ENCODE results near the gene LDLRAP1. TPM values are rescaled to one million over a fixed set of nuclear protein-coding genes. Genes with fewer than 3 reads are reported as not detected.

Gene LDLRAP1
- total RNA-seq, 4 donors from 2014 or later: 1.2 to 26.6 (median 7.7) TPM

DNA sequence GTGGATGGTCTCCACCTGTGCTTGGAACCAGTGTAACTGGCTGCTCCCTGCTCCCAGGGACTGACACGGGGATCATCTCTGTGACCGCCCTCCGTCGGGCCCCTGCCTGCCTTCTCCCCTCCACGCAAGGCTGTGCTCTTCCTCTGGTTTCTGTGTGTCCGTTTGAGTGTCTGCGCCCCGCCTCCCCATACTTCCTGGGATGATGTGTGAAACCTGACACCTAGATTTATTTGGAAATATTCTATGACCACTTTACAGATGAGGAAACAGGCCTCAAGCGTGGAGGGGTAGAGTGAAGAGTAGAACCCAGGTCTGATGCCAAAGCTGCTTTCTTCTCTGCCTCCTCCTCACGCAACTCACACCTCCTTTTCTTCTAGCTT, 24.3 kb downstream of the LDLRAP1 start:
- no peaks in the 10 kb centered on the region for H3K36me3 ChIP-seq
- peak in 1 of 2 donors; percentile 43 for DNase-seq
- no peaks in the 10 kb centered on the region for H3K27me3 ChIP-seq
- TF ChIP-seq POLR2A (IDR thresholded peaks at IDR 0.05): no peak
- TF ChIP-seq, protein P1, sequence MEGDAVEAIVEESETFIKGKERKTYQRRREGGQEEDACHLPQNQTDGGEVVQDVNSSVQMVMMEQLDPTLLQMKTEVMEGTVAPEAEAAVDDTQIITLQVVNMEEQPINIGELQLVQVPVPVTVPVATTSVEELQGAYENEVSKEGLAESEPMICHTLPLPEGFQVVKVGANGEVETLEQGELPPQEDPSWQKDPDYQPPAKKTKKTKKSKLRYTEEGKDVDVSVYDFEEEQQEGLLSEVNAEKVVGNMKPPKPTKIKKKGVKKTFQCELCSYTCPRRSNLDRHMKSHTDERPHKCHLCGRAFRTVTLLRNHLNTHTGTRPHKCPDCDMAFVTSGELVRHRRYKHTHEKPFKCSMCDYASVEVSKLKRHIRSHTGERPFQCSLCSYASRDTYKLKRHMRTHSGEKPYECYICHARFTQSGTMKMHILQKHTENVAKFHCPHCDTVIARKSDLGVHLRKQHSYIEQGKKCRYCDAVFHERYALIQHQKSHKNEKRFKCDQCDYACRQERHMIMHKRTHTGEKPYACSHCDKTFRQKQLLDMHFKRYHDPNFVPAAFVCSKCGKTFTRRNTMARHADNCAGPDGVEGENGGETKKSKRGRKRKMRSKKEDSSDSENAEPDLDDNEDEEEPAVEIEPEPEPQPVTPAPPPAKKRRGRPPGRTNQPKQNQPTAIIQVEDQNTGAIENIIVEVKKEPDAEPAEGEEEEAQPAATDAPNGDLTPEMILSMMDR (IDR thresholded peaks at IDR 0.05): no peak
- H3K9me3 ChIP-seq: no peaks in the 10 kb centered on the region
- intact Hi-C loops (cut with DNase I; ENCODE audit: low total_unique reads): no loop called here
- no peak overlapping the region for H3K4me3 ChIP-seq
- peaks cover 9 to 12% of the 10 kb centered on the region in 2 donors for H3K4me1 ChIP-seq
- H3K27ac ChIP-seq: peak overlapping the region; percentile 87 to 93

DNA sequence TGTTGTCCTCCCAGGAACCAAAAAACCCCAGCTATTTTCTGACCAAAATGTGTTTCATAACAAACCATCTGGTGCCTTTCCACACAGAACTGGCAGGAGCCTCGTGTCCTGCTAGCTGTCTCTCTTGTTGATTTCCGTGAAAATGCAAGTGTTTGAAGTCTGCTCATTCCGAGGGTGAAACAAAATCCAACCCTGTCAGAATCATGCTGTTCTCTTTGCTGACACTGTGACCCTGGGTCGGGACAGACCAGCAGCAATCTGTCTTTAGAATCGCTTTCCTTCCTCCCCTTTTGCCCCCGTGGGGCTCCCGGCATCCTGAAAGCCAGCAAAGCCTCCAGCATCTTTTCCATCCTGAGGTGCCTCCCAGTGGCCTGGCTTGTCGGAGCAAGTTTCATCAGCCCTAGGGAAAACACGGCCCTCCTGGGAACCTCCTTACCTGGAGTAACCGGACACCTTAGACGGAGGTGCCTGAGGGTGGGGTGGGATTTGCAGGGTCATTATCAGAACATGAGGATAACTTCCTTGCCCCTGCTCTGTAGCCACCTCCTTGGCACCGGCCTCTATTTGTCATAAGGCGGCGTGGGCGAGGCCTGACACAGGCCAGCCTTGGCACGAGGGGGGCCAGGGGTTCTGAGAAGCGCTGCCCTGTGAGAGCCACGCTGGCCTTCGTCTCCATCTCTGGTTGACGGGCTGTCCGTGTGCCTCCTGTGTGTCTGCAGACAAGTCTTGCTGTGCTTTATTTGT, 24.9 kb downstream of the LDLRAP1 start:
- TF ChIP-seq, protein P1 (IDR thresholded peaks at IDR 0.05): peak in 2 of 4 experiments; percentile 10 to 14
- TF ChIP-seq POLR2A (IDR thresholded peaks at IDR 0.05): no peak
- DNase-seq: peak in 1 of 2 donors; percentile 51
- H3K9me3 ChIP-seq: no peaks in the 10 kb centered on the region
- H3K4me3 ChIP-seq: no peak overlapping the region
- H3K27me3 ChIP-seq: no peaks in the 10 kb centered on the region
- peak overlapping the region; percentile 87 to 93 for H3K27ac ChIP-seq
- intact Hi-C loops (cut with DNase I; ENCODE audit: low total_unique reads): no loop called here
- H3K36me3 ChIP-seq: no peaks in the 10 kb centered on the region
- H3K4me1 ChIP-seq: peaks cover 9 to 12% of the 10 kb centered on the region in 2 donors

DNA sequence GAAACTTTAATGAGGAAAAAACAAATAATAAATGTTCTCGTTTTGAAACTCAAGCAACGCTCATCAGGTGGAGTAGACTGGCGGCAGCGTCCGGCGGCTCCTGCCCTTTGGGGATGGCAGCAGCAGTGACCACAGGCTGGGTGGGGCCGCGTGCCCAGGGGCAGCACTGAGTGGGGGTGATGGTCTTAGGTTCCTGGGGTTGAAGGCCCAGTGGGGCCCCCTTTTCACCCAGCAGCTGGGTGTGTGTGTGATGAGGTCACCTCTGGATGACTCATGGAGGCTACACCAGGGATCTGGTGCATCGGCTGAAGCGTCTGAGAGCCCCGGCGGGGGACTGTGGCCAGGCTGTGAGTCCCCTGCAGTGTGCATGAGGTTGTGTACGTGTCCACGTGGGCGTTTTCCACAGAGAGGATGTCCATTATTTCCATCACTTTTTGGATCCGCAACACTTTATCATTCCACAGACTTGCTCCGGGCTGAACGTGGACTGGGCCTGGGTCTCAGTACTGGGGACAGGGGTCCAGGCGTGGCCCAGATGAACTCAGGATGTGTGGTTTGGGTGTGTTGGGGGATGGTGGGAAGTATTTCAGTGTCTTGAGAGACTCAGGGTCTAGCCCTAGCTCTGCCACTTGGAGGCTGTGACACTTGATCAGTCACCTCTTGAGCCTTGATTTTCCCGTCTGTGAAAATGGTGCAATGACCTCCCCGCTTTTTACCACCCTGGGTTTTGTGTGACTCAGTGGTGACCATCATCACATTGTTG, 25.6 kb downstream of the LDLRAP1 start:
- Histone ChIP-seq H3K4me3 (no peak overlapping the region), H3K27me3 (no peaks in the 10 kb centered on the region), H3K27ac (peak overlapping the region; percentile 87 to 93), H3K9me3 (no peaks in the 10 kb centered on the region), H3K4me1 (peaks cover 9 to 12% of the 10 kb centered on the region in 2 donors), H3K36me3 (no peaks in the 10 kb centered on the region)
- peak; percentile 64 to 65 for DNase-seq
- no peak for TF ChIP-seq POLR2A (IDR thresholded peaks at IDR 0.05)
- intact Hi-C loops (cut with DNase I; ENCODE audit: low total_unique reads): no loop called here

DNA sequence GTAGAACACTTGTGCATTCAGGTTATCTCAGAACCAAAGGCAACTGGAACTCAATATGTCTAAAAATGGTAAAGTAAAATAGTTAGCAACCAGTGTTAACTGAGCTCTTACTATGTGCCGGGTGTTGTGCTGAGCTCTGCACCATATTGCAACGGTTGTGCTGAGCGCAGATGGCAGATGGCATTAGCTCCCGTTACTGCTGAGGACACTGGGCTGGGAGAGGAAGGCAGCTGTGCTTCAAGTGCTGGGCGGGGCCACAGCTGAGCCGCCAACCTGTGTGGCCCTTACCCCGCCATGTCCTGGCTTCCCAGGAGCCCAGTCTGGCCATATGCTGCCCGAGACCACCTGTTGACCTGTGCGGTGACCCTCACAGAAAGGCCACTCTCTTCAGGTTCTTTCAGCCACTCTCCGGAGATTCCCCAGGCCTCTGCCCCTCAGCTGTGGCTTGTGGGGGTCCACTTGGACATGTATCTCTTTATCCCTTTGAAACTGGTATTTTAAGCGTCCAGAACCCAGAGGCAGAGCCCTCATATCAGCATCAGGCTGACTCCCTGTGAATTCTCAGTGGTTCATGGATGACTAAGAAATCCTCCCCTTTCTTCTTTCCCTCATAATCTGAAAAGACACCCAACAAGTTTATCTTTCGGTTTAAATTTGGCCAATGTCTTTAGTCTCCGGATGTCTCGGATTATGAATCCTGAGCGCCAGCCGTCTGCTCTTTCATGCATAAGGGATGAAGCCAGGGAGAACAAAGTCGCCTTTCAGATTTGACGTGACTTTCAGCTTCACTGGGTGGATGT, 26.4 kb downstream of the LDLRAP1 start:
- no peak for TF ChIP-seq POLR2A (IDR thresholded peaks at IDR 0.05)
- TF ChIP-seq, protein P1 (IDR thresholded peaks at IDR 0.05): no peak
- Histone ChIP-seq H3K4me3 (no peak overlapping the region), H3K27ac (peak overlapping the region; percentile 87 to 93), H3K27me3 (no peaks in the 10 kb centered on the region), H3K9me3 (no peaks in the 10 kb centered on the region), H3K36me3 (no peaks in the 10 kb centered on the region), H3K4me1 (peaks cover 9 to 12% of the 10 kb centered on the region in 2 donors)
- intact Hi-C loops (cut with DNase I; ENCODE audit: low total_unique reads): no loop called here
- no peak for DNase-seq

DNA sequence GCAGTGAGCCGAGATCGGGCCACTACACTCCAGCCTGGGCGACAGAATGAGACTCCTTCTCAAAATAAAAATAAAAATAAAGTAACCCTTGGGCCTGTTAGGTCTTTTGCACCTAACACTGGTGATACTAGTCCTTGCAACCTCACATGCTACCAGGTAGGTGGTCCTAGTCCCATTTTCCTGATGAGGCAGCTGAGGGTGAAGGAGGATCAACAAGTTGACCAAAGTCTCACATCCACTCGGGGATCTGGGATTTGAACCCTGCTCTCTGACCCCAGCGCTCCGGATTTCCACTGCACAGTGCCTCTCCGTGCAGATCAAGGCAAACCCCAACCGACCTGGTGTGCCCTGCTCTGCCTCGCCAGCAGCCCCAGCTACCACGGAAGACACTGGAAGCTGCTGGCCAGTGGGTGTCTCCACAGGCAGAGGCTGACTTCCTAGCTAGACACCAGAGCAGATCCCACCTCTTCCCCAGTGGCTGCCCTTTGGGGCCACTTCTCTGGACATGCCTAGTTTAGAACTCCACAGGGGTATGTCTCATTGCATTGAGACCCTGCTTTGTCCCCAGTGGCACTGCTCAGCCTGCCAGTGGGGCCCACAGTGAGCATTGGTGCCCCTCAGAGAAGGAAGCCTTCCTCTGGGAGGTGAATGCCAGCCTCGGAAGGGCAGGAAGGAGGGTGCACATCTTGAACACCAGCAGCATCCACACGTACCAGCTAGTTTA, 27.6 kb downstream of the LDLRAP1 start:
- H3K4me3 ChIP-seq: no peak overlapping the region
- intact Hi-C loops (cut with DNase I; ENCODE audit: low total_unique reads): no loop called here
- H3K9me3 ChIP-seq: no peaks in the 10 kb centered on the region
- no peaks in the 10 kb centered on the region for H3K27me3 ChIP-seq
- peaks cover 9 to 12% of the 10 kb centered on the region in 2 donors for H3K4me1 ChIP-seq
- TF ChIP-seq POLR2A (IDR thresholded peaks at IDR 0.05): no peak
- TF ChIP-seq, protein P1 (IDR thresholded peaks at IDR 0.05): no peak
- DNase-seq: no peak
- no peaks in the 10 kb centered on the region for H3K36me3 ChIP-seq
- no peak overlapping the region for H3K27ac ChIP-seq
